Cardiac fibroblast (primary cell): ENCODE results near the gene CHD8.

Experiments used
- DNase-seq, 2 donors: peaks; one replicate each; pipeline versions ENCODE4 v3.0.0 to v3.0.0-alpha.2; 2010; ENCODE audit warnings: low read depth in 2 of 2
- H3K4me3 ChIP-seq, 2 donors: replicated peaks in 1 of 2; 1 replicate in 1 of 2; 2 replicates in 1 of 2; pipeline ENCODE4 v1.5.1; 2011; ENCODE audit warnings: low read depth in 2 of 2, low read length in 2 of 2, mild to moderate bottlenecking in 2 of 2, moderate library complexity in 1 of 2
- TF ChIP-seq, protein P1 (sequence below): IDR thresholded peaks from one replicate; pipeline ENCODE4 v1.5.1; 2011; ENCODE audit warnings: low read depth, mild to moderate bottlenecking, low read length, inconsistent platforms

CHD8 gene

GRCh38 chr14:21496453-21496852 is 40.5 kb upstream of the CHD8 start:
- peak; percentile 43 to 86 for DNase-seq
- TF ChIP-seq, protein P1, sequence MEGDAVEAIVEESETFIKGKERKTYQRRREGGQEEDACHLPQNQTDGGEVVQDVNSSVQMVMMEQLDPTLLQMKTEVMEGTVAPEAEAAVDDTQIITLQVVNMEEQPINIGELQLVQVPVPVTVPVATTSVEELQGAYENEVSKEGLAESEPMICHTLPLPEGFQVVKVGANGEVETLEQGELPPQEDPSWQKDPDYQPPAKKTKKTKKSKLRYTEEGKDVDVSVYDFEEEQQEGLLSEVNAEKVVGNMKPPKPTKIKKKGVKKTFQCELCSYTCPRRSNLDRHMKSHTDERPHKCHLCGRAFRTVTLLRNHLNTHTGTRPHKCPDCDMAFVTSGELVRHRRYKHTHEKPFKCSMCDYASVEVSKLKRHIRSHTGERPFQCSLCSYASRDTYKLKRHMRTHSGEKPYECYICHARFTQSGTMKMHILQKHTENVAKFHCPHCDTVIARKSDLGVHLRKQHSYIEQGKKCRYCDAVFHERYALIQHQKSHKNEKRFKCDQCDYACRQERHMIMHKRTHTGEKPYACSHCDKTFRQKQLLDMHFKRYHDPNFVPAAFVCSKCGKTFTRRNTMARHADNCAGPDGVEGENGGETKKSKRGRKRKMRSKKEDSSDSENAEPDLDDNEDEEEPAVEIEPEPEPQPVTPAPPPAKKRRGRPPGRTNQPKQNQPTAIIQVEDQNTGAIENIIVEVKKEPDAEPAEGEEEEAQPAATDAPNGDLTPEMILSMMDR = no peak
- H3K4me3 ChIP-seq = no peak overlapping the region

DNA sequence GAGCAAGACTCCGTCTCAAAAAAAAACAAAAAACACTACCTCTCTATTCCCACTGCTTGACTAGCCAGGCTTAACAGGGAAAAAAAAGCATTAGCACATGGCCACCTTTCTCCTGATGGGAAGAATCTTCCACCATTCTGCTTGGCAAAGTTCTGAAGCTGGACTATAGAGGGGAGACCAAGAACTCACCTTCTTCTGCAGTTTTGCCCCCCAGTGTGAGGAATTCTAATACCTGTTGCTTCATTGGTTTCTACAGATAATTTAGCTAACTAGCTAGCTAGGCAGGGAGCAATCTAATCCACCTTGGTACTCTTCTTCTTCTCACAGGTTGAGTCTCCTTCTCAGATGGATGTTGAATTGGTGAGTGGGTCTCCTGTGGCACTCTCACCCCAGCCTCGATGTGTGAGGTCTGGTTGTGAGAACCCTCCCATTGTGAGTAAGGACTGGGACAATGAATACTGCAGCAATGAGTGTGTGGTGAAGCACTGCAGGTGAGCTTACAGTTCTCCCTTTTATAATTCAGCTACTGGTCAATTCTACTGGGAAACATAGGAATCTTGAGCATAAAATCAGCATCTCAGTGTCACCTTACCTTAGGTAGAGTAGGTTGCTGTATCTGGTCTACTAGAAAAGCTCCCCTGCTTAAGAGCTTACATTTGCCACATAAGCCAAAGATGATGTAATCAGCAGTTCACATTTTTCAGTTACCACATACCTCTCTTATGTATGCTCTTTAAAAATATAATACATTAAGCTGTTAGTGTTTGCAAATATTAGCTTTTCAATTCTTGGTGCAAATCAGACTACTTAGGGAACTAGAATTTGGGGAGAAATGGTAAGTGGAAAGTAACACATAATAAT is 39.2 kb upstream of the CHD8 start:
- peak; percentile 27 to 55 for DNase-seq
- TF ChIP-seq, protein P1 = no peak
- H3K4me3 ChIP-seq = no peak overlapping the region

GRCh38 chr14:21486640-21487087 is 30.7 kb upstream of the CHD8 start:
- peak; percentile 59 to 75 for DNase-seq
- H3K4me3 ChIP-seq = no peak overlapping the region
- TF ChIP-seq, protein P1 = no peak

GRCh38 chr14:21476925-21477681 is 21.2 kb upstream of the CHD8 start, which contains the start of the genes RAB2B and TOX4:
Gene RAB2B, minus strand, starts transcription at chr14:21476959. Its CDS starts 87 bp downstream, at chr14:21476872.
Gene TOX4, plus strand, starts transcription at chr14:21477195. Its CDS starts 84 bp downstream, at chr14:21477279.
- peak; percentile 99 for DNase-seq
- peak within 1 kb of the TSS; percentile 95 to 96 for H3K4me3 ChIP-seq
- TF ChIP-seq, protein P1 = peak; percentile 100

DNA sequence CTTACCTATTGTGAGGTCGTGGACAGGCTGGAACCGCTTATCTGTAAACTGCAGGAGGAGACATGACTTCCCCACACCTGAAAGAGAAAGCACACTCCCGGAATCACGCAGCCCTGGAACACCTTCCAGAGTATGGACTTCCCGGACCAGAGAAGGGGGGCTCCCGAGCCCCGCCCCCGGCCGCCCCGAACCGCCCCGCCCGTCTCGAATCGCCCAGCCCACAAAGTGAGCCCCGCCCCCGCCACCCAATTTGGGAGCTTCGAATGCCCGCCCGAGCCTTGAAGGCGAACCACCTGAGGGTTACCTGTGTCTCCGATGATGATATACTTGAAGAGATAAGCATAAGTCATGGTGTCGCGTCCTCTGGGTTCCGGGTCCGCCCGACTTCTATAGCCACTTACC is 20.6 kb upstream of the CHD8 start:
- peak overlapping the region; percentile 60 to 96 for H3K4me3 ChIP-seq
- TF ChIP-seq, protein P1 = no peak
- peak in 1 of 2 donors; percentile 77 for DNase-seq

- H3K4me3 ChIP-seq = peak overlapping the region; percentile 60 to 96
- DNase-seq = no peak
- TF ChIP-seq, protein P1 = no peak
These were observed 20.0 kb upstream of the CHD8 start for GRCh38 chr14:21475767-21476522.
